Mucosa of descending colon (tissue), 3 donors: ENCODE measurements around the gene ALX4. TPM values are rescaled to one million over a fixed set of nuclear protein-coding genes. Genes with fewer than 3 reads are reported as not detected.

Experiments
- ATAC-seq: fragments of 200-7000 bp; cut with Tn5 transposase; one replicate; pipeline ENCODE4 v1.9.1; 2020; ENCODE audit warnings: mild to moderate bottlenecking, moderate library complexity
- DNase-seq, 3 donors: peaks; one replicate each; pipeline ENCODE4 v3.0.0-alpha.2; 2020
- H3K36me3 ChIP-seq: fragments of 200-600 bp; one replicate; pipeline ENCODE4 v1.8.0; 2021; ENCODE audit warnings: low read depth, mild to moderate bottlenecking
- H3K4me1 ChIP-seq: fragments of 200-600 bp; one replicate; pipeline ENCODE4 v1.8.0; 2021; ENCODE audit warnings: low read depth, mild to moderate bottlenecking
- H3K4me3 ChIP-seq: fragments of 200-600 bp; one replicate; pipeline ENCODE4 v1.8.0; 2021; ENCODE audit warnings: mild to moderate bottlenecking
- H3K9me3 ChIP-seq: fragments of 200-600 bp; one replicate; pipeline ENCODE4 v1.8.0; 2021; ENCODE audit warnings: mild to moderate bottlenecking
- intact Hi-C, 2 donors: fragments of 100-400 bp; cut with DNase I in 1 of 2; cut with micrococcal nuclease in 1 of 2; formaldehyde crosslinking; loops; one replicate each; pipeline versions ENCODE4 v1.11.0 to v1.11.1; 2022; cut with DNase I, micrococcal nuclease
- total RNA-seq, 3 donors: library from RNA; stranded (reverse); fragmentation: NEBNext Ultra II Directional in 2 of 3; extraction: Animal tissue kit (Norgen Biotek cat#: 25700) in 2 of 3; gene quantifications; one replicate each; pipeline versions ENCODE4 v1.2.1 to v1.2.4, GENCODE V29; 2021 to 2023
- TF ChIP-seq, protein P1 (sequence below): fragments of 200-600 bp; IDR thresholded peaks from one replicate; pipeline ENCODE4 v1.8.0; 2022; ENCODE audit warnings: antibody characterized with exemption, mild to moderate bottlenecking
- donor health status: DM: no; HTN: no; CAD: no; lungs with moderate emphysema.
- donor health status: DM: no; HTN: no; CAD: no.
- donor health status: DM: no; HTN: yes; CAD: no.

The ALX4 gene
- total RNA-seq, 3 donors from 2014 or later: not detected

DNA sequence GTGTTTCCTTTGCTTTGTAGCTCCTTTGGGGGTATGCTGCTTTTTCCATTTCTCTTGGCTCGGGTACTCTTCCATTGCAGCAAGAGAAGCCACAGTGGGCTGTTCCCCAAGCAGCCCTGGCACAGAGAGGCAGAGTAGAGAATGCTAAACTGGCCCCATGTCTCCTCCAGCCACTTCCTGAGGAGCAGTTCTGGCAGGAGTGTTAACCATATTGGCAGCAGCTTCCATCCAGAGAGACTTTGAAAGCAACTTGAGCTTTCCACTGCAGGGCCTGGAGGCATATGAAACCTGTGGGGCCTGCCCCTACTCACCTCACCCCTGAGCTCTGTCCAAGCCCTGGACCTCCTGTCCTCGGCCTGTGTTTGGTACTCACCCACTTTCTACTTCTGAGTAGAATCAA is 61.8 kb downstream of the ALX4 start:
- Histone ChIP-seq H3K4me1 (no peaks in the 10 kb centered on the region), H3K4me3 (no peak overlapping the region), H3K36me3 (no peaks in the 10 kb centered on the region), H3K9me3 (peaks cover 10% of the 10 kb centered on the region)
- ATAC-seq (no peak), DNase-seq (no peak)
- intact Hi-C loops: no loop called here
- TF ChIP-seq, protein P1, sequence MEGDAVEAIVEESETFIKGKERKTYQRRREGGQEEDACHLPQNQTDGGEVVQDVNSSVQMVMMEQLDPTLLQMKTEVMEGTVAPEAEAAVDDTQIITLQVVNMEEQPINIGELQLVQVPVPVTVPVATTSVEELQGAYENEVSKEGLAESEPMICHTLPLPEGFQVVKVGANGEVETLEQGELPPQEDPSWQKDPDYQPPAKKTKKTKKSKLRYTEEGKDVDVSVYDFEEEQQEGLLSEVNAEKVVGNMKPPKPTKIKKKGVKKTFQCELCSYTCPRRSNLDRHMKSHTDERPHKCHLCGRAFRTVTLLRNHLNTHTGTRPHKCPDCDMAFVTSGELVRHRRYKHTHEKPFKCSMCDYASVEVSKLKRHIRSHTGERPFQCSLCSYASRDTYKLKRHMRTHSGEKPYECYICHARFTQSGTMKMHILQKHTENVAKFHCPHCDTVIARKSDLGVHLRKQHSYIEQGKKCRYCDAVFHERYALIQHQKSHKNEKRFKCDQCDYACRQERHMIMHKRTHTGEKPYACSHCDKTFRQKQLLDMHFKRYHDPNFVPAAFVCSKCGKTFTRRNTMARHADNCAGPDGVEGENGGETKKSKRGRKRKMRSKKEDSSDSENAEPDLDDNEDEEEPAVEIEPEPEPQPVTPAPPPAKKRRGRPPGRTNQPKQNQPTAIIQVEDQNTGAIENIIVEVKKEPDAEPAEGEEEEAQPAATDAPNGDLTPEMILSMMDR: no peak

DNA sequence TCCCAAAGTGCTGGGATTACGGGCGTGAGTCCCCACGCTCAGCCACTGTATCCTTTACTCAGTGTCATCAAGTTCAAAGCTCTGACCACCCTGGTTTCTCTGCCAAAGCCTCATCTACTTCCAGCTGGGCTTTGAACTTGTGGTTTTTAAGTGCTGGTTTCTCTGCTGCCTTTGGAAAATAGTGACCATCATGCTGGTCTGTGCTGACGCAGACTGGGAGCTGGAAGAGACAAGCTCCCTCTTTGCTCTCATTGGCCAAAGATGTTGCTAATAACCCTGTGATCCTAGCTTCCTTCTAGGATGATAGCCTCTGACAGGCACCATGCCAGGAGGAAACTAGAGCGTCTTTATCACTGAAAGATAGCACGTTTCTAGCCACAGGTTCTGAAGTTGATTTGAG is 62.4 kb downstream of the ALX4 start:
- Histone ChIP-seq H3K4me1 (no peaks in the 10 kb centered on the region), H3K9me3 (peaks cover 4% of the 10 kb centered on the region), H3K4me3 (no peak overlapping the region), H3K36me3 (no peaks in the 10 kb centered on the region)
- no peak for ATAC-seq
- TF ChIP-seq, protein P1: no peak
- DNase-seq: no peak
- intact Hi-C loops: no loop called here

DNA sequence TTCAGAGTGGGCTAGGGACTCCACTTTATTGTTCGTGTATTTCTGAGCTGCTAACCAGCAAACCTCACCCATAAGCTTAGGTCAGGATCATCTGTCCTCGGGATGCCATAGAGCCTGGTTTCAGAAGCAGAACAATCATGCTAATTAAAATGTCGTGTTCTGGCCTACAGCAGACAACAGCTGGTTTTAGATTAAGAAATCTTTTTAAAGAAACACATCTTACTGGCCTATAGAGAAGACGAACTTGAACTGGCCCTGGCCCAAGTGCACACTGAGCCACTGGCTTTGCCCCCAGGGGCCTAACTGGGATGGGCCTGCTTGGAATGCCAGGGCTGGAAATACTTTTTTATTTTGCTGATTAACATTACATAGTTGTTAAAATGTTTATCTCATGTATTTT is 63.2 kb downstream of the ALX4 start:
- DNase-seq (no peak), ATAC-seq (no peak)
- H3K9me3 ChIP-seq: no peaks in the 10 kb centered on the region
- TF ChIP-seq, protein P1: no peak
- intact Hi-C loops: no loop called here
- H3K36me3 ChIP-seq: no peaks in the 10 kb centered on the region
- H3K4me1 ChIP-seq: no peaks in the 10 kb centered on the region
- H3K4me3 ChIP-seq: no peak overlapping the region

DNA sequence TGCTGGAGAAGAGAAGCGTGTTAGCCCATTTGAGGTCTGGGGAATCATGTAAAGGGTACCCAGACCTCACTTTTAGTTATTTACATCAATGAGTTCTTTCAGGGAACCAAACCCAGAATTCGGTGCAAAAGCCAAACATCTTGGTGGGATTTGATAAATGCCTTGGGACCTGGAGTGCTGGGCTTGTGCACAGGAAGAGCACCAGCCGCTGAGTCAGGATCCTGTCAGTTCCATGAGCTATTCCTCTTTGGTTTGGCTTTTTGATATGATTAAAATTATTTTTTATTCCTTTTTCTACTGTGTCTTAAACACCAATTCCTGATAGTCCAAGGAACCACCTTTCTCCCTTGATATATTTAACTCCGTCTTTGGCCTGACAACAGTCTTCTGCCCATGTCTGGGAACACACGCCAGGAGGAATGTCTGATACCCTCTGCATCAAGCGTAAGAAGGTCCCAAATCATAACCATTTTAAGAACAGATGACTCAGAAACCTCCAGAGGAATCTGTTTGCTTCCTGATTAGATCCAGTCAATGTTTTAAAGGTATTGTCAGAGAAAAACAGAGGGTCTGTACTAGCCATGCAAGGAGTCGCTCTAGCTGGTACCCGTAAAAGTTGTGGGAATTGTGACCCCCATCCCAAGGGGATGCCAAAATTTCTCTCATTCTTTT is 65.2 kb downstream of the ALX4 start:
- ATAC-seq: no peak
- H3K4me1 ChIP-seq: no peaks in the 10 kb centered on the region
- no peak for DNase-seq
- TF ChIP-seq, protein P1: no peak
- no peaks in the 10 kb centered on the region for H3K36me3 ChIP-seq
- H3K9me3 ChIP-seq: no peaks in the 10 kb centered on the region
- H3K4me3 ChIP-seq: no peak overlapping the region
- intact Hi-C loops: no loop called here

DNA sequence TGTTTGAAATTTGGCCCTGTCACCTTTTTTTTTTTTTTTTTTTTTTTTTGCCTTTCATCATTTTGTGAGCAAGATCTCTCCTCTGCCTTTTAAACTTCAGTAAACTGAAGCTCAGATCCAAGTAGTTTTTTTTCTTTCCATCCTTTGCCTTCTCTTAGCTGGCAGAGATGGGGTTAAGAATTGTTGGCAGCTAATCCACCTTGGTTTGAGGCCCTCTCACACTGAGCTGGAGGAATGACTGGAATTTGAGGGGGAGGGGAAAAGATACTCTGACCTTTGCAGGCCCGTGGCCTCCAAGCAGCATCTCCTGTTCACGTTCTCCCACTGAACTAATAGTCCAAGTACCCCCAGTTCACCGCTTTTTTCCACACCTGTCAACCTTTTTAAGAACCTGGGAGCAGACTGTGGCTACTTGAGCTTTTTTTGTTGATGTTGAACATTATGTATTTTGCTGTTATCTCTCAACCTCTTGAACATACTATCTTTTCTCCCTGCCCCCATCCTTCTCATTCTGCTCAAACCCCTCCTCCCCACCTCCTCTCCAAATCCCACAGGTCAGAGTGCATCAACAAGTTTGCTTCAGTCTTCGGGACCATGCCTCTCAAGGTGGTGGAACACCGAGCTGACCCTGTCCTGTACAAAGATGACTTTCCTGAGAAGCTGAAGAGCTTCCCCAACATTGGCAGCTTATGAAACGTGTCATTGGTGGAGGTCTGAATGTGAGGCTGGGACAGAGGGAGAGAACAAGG is 66.2 kb downstream of the ALX4 start:
- intact Hi-C loops: no loop called here

More for the DNA sequence above, 66.2 kb downstream of the ALX4 start:
- H3K36me3 ChIP-seq: no peaks in the 10 kb centered on the region
- no peaks in the 10 kb centered on the region for H3K4me1 ChIP-seq
- DNase-seq (no peak), ATAC-seq (no peak)
- H3K9me3 ChIP-seq: no peaks in the 10 kb centered on the region
- TF ChIP-seq, protein P1: no peak
- no peak overlapping the region for H3K4me3 ChIP-seq
